Cardiac ventricle fibroblast (primary cell): Measurements from ENCODE around the gene METRNL. TPM values are rescaled to one million over a fixed set of nuclear protein-coding genes. Genes with fewer than 3 reads are reported as not detected.

ENCODE experiments used
- total RNA-seq: library from RNA; depleted of rRNA; stranded (reverse); fragments of >200 nt; gene quantifications from 2 replicates; pipeline ENCODE4 v1.2.3, GENCODE V29; 2015

Gene METRNL, protein sequence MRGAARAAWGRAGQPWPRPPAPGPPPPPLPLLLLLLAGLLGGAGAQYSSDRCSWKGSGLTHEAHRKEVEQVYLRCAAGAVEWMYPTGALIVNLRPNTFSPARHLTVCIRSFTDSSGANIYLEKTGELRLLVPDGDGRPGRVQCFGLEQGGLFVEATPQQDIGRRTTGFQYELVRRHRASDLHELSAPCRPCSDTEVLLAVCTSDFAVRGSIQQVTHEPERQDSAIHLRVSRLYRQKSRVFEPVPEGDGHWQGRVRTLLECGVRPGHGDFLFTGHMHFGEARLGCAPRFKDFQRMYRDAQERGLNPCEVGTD
- total RNA-seq: 19.7 and 32.9 TPM in 2 replicates

DNA sequence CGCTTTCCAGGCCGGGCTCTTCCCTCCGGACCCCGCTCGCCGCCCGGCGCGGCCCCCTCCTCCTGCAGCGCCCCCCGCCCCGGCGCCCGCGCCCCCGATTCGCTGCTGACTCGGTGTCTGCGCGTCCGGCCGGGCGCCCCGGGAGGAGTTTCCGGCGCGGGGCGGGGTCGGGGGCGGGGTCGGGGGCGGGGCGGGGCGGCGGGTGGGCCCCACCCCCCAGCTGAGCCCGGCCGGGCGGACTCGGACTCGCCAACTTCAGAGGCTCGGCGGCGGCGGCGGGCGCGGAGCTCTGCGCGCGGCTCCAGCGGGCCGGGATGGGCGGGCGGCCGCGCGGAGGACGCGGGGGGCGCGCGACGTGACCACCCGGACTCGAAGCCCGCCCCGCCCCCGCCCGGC lies at the start of gene METRNL:
METRNL (plus strand) TSS at position 258 of the 396 bp plus-strand sequence. CDS start 207 bp downstream, outside the sequence.

Other genes with a start within 250 kb of the METRNL start
- not detected in 2 replicates for gene ZNF750, start 239.6 kb upstream of the METRNL start, total RNA-seq